H1 (cell line): ENCODE results near the gene ADAMTS13. TPM values are rescaled to one million over a fixed set of nuclear protein-coding genes. Genes with fewer than 3 reads are reported as not detected.

Experiments used
- CTCF ChIA-PET: fragments of 300-600 bp; sonication (Branson Sonifier 250); formaldehyde crosslinking; loops from one replicate; lab custom pipeline; 2021; ENCODE audit not compliant: partially characterized antibody; lab: Charles Lee
- POLR2A ChIA-PET: fragments of 300-600 bp; sonication (Branson Sonifier 250); formaldehyde crosslinking; loops from one replicate; lab custom pipeline; 2021; ENCODE audit warnings: inconsistent platforms; ENCODE audit not compliant: partially characterized antibody; lab: Charles Lee
- DNase-seq, 2 experiments: peaks; one replicate each; pipeline versions ENCODE4 v3.0.0 to v3.0.0-alpha.2; 2010 to 2022; ENCODE audit warnings: low spot score in 2 of 2, low read depth in 1 of 2, mixed read lengths in 1 of 2
- FAIRE-seq: peaks from 2 replicates; lab custom pipeline; 2011; peaks lifted over from hg19 to GRCh38; lab: Jason Lieb, UNC
- H2AFZ ChIP-seq: 2 replicates; pipeline ENCODE4 v1.8.1; 2012; ENCODE audit warnings: low read length, inconsistent platforms
- H2AK5ac ChIP-seq: 2 replicates; pipeline ENCODE4 v1.6.1; 2013; ENCODE audit warnings: low read depth, low read length
- H2BK120ac ChIP-seq: replicated peaks from 2 replicates; pipeline ENCODE3; 2013; ENCODE audit warnings: low read depth, low read length, inconsistent platforms
- H2BK12ac ChIP-seq: 2 replicates; pipeline ENCODE4 v1.6.1; 2013; ENCODE audit warnings: low read depth, low read length
- H2BK15ac ChIP-seq: 2 replicates; pipeline ENCODE4 v1.6.1; 2013; ENCODE audit warnings: low read length
- H2BK20ac ChIP-seq: 2 replicates; pipeline ENCODE4 v1.6.1; 2013; ENCODE audit warnings: low read length
- H2BK5ac ChIP-seq: 2 replicates; pipeline ENCODE4 v1.6.1; 2013; ENCODE audit warnings: low read depth, low read length
- H3K14ac ChIP-seq: 2 replicates; pipeline ENCODE4 v1.6.1; 2013; ENCODE audit warnings: inconsistent platforms; ENCODE audit not compliant: insufficient read length
- H3K18ac ChIP-seq: 2 replicates; pipeline ENCODE4 v1.6.1; 2013; ENCODE audit warnings: low read length; ENCODE audit errors: extremely low read depth
- H3K23ac ChIP-seq: 2 replicates; pipeline ENCODE4 v1.6.1; 2013; ENCODE audit warnings: inconsistent platforms; ENCODE audit not compliant: insufficient read length
- H3K23me2 ChIP-seq: 2 replicates; pipeline ENCODE4 v1.6.1; 2013; ENCODE audit warnings: low read depth, low read length
- H3K27ac ChIP-seq: 2 replicates; pipeline ENCODE4 v1.6.1; 2011; ENCODE audit warnings: low read depth, low read length, inconsistent platforms
- H3K27me3 ChIP-seq, 4 experiments: replicated peaks in 1 of 4; 1 replicate in 1 of 4; 2 replicates in 3 of 4; pipeline versions ENCODE4 v1.6.1 to v1.8.1; 2011 to 2013; ENCODE audit warnings: low read length in 3 of 4, mild to moderate bottlenecking in 3 of 4, inconsistent platforms in 2 of 4, mixed read lengths in 2 of 4, moderate library complexity in 1 of 4; ENCODE audit not compliant: control insufficient read depth in 3 of 4, insufficient read depth in 3 of 4; ENCODE audit errors: extremely low read depth in 1 of 4
- H3K36me3 ChIP-seq, 4 experiments: 2 replicates each; pipeline versions ENCODE4 v1.6.1 to v1.8.1; 2011 to 2013; ENCODE audit warnings: mild to moderate bottlenecking in 4 of 4, low read length in 3 of 4, moderate library complexity in 2 of 4, control low read depth in 1 of 4, inconsistent platforms in 1 of 4; ENCODE audit not compliant: insufficient read depth in 4 of 4, control insufficient read depth in 2 of 4
- H3K4ac ChIP-seq: replicated peaks from 2 replicates; pipeline ENCODE3; 2013; ENCODE audit warnings: low read length, low read depth, mixed read lengths, inconsistent platforms; ENCODE audit not compliant: insufficient read length
- H3K4me1 ChIP-seq, 4 experiments: replicated peaks in 1 of 4; 1 replicate in 1 of 4; 2 replicates in 3 of 4; pipeline versions ENCODE4 v1.6.1 to v1.8.1; 2011 to 2013; ENCODE audit warnings: low read length in 3 of 4, inconsistent platforms in 2 of 4, mixed read lengths in 1 of 4; ENCODE audit not compliant: insufficient read depth in 4 of 4, control insufficient read depth in 3 of 4
- H3K4me2 ChIP-seq, 2 experiments: 2 replicates each; pipeline versions ENCODE4 v1.6.1 to v1.8.1; 2011 to 2013; ENCODE audit warnings: low read depth in 2 of 2, low read length in 2 of 2, control low read depth in 1 of 2, inconsistent platforms in 1 of 2, mild to moderate bottlenecking in 1 of 2; ENCODE audit not compliant: insufficient read depth in 1 of 2
- H3K4me3 ChIP-seq, 4 experiments: fragments of 200-600, 300-600 bp in 1 of 4; sonication (generic), shearing (Covaris generic), sonication (Bioruptor Twin) in 1 of 4; 2 replicates each; pipeline versions ENCODE4 v1.5.1 to v1.8.1; 2011 to 2016; ENCODE audit warnings: low read length in 4 of 4, low read depth in 3 of 4, control low read depth in 2 of 4, inconsistent platforms in 2 of 4, mild to moderate bottlenecking in 2 of 4, mixed read lengths in 1 of 4, moderate library complexity in 1 of 4; ENCODE audit not compliant: insufficient read depth in 2 of 4; ENCODE audit errors: extremely low read depth in 1 of 4
- H3K56ac ChIP-seq: replicated peaks from 2 replicates; pipeline ENCODE3; 2013; ENCODE audit warnings: low read depth, mild to moderate bottlenecking, mixed read lengths, low read length, inconsistent platforms; ENCODE audit not compliant: insufficient read length
- H3K79me1 ChIP-seq: 2 replicates; pipeline ENCODE4 v1.6.1; 2013; ENCODE audit warnings: low read depth, low read length, control low read depth
- H3K79me2 ChIP-seq, 2 experiments: 2 replicates each; pipeline versions ENCODE4 v1.6.1 to v1.8.1; 2012 to 2013; ENCODE audit warnings: low read length in 2 of 2, mild to moderate bottlenecking in 2 of 2, inconsistent platforms in 1 of 2; ENCODE audit not compliant: insufficient read depth in 2 of 2, control insufficient read depth in 1 of 2
- H3K9ac ChIP-seq, 4 experiments: replicated peaks in 1 of 4; 1 replicate in 1 of 4; 2 replicates in 3 of 4; pipeline versions ENCODE4 v1.6.1 to v1.8.1; 2011 to 2013; ENCODE audit warnings: low read depth in 3 of 4, low read length in 3 of 4, control low read depth in 2 of 4, mild to moderate bottlenecking in 2 of 4, moderate library complexity in 2 of 4, inconsistent platforms in 1 of 4; ENCODE audit errors: extremely low read depth in 1 of 4
- H3K9me3 ChIP-seq, 2 experiments: 2 replicates each; pipeline versions ENCODE4 v1.6.1 to v1.8.1; 2012 to 2013; ENCODE audit warnings: mild to moderate bottlenecking in 2 of 2, moderate library complexity in 2 of 2, control low read depth in 1 of 2, inconsistent platforms in 1 of 2, low read depth in 1 of 2, low read length in 1 of 2, mixed read lengths in 1 of 2; ENCODE audit not compliant: insufficient read depth in 2 of 2
- H4K20me1 ChIP-seq, 2 experiments: replicated peaks in 1 of 2; 2 replicates each; pipeline versions ENCODE3 to v1.8.1; 2011 to 2013; ENCODE audit warnings: inconsistent platforms in 2 of 2, low read length in 2 of 2, mild to moderate bottlenecking in 1 of 2; ENCODE audit not compliant: insufficient read depth in 2 of 2, control insufficient read depth in 1 of 2
- H4K5ac ChIP-seq: 2 replicates; pipeline ENCODE4 v1.6.1; 2013; ENCODE audit warnings: low read length, low read depth, mixed read lengths, inconsistent platforms; ENCODE audit not compliant: insufficient read length
- H4K8ac ChIP-seq: 2 replicates; pipeline ENCODE4 v1.8.0; 2013; ENCODE audit warnings: mild to moderate bottlenecking, moderate library complexity, low read length, inconsistent platforms; ENCODE audit not compliant: insufficient read depth; ENCODE audit errors: extremely low read depth
- H4K91ac ChIP-seq: replicated peaks from 2 replicates; pipeline ENCODE3; 2013; ENCODE audit warnings: low read length, mixed read lengths, inconsistent platforms; ENCODE audit not compliant: insufficient read length
- CREB1 ChIP-seq: IDR thresholded peaks from 2 replicates; pipeline ENCODE4 v1.6.1; 2012; ENCODE audit warnings: inconsistent platforms
- E2F6 ChIP-seq: IDR thresholded peaks from 2 replicates; pipeline ENCODE4 v1.6.1; 2012; ENCODE audit warnings: inconsistent platforms
- GABPA ChIP-seq: IDR thresholded peaks from 2 replicates; pipeline ENCODE4 v1.6.1; 2011; ENCODE audit warnings: mild to moderate bottlenecking, low read length, moderate library complexity, borderline replicate concordance; ENCODE audit not compliant: insufficient read depth
- POLR2AphosphoS5 ChIP-seq: IDR thresholded peaks from 2 replicates; pipeline ENCODE4 v1.6.1; 2011; ENCODE audit warnings: low read depth, low read length
- RAD21 ChIP-seq, 2 experiments: IDR thresholded peaks in 1 of 2; conservative IDR thresholded peaks in 1 of 2; 2 replicates each; pipeline ENCODE4 v1.6.1; 2011; ENCODE audit warnings: low read depth in 2 of 2, low read length in 2 of 2, improper control_type of control experiment in 1 of 2, inconsistent platforms in 1 of 2, mild to moderate bottlenecking in 1 of 2, moderate library complexity in 1 of 2
- WGBS, 2 experiments: shearing (Covaris generic) in 1 of 2; methylation state at CpG; one replicate each; pipeline versions ENCODE4 v1.1.6 to v1.1.7; 2013 to 2015; ENCODE audit warnings: low lambda C conversion rate in 2 of 2, mixed read lengths in 2 of 2, inconsistent platforms in 1 of 2, low coverage in 1 of 2, missing lambda C conversion rate in 1 of 2; ENCODE audit not compliant: insufficient replicate concordance in 2 of 2, insufficient coverage in 1 of 2, insufficient read length in 1 of 2; ENCODE audit errors: extremely low coverage in 1 of 2, missing lambda C conversion rate in 1 of 2; 5-methylcytosine and 5-hydroxymethylcytosine counted together
- polyA plus RNA-seq, 7 experiments: library from polyadenylated mRNA; depleted of rRNA in 3 of 7; stranded (reverse) in 5 of 7; unstranded in 2 of 7; fragments of >200 nt in 5 of 7; fragments of 200-250 nt in 2 of 7; gene quantifications; 1 replicate in 5 of 7; 2 replicates in 1 of 7; 4 replicates in 1 of 7; pipeline versions ENCODE4 v1.2.1 to v1.2.3, GENCODE V29; 2011 to 2013; ENCODE audit warnings: missing spikeins in 2 of 7, mixed read lengths in 2 of 7
- total RNA-seq: library from RNA; stranded (reverse); fragmentation: NEBNext Ultra II Directional; extraction: Animal tissue kit (Norgen Biotek cat#: 25700); gene quantifications from 2 replicates; pipeline ENCODE4 v1.2.1, GENCODE V29; 2021
- TF ChIP-seq, protein P1 (sequence below), 3 experiments: IDR thresholded peaks; 1 replicate in 2 of 3; 2 replicates in 1 of 3; pipeline versions ENCODE4 v1.5.1 to v1.6.1; 2011; ENCODE audit warnings: low read length in 3 of 3, mild to moderate bottlenecking in 3 of 3, inconsistent platforms in 2 of 3, low read depth in 1 of 3, moderate library complexity in 1 of 3; ENCODE audit not compliant: insufficient read depth in 1 of 3; ENCODE audit errors: control extremely low read depth in 1 of 3
- TF ChIP-seq, protein P2 (sequence below): IDR thresholded peaks from 2 replicates; pipeline ENCODE4 v1.6.1; 2012; ENCODE audit warnings: inconsistent platforms

ADAMTS13 gene
- total and polyA plus RNA-seq, 2 of the 8 experiments (the other 6 are each of a cell fraction or from before 2014, with no cell fraction given), result 4.4 to 5.8 TPM

DNA sequence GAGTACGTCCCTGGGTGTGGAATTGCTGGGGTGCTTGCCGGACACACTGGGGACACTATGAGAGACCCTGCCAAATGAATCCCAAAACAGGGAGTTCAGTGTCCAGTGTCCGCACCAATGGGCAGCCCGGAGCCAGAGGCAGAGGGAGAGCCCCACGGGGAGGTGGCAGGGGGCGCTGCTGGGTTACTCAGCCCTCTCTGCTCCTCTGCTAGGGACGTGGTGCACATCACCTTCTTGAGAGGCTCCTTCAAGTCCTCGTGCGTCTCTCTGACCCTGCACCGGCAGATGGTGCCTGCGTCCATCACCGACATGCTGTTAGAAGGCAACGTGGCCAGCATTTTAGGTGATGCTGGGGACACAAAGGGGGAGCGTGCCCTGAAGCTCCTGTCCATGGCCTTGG is 25.2 kb upstream of the ADAMTS13 start:
- Histone ChIP-seq H3K27me3 (no peaks in the 10 kb centered on the region; a peak in 3 of 7 replicates), H3K27ac (no peak overlapping the region), H3K18ac (no peak overlapping the region), H3K79me1 (no peaks in the 10 kb centered on the region), H4K8ac (no peak overlapping the region), H3K4ac (no peak overlapping the region), H2BK20ac (no peak overlapping the region), H4K5ac (no peak overlapping the region), H2BK15ac (no peak overlapping the region), H3K9me3 (no peaks in the 10 kb centered on the region), H2BK5ac (no peak overlapping the region), H4K20me1 (peaks cover 0 to 7% of the 10 kb centered on the region in 2 experiments), H3K56ac (no peak overlapping the region), H2BK12ac (0 out of 2 replicates have a peak overlapping the region, but pooled peaks have one; percentile 1), H3K4me3 (no peak overlapping the region), H4K91ac (no peak overlapping the region)
- FAIRE-seq, result no peak
- WGBS, 2 experiments, result 55% methylated on average over 14 of the region's 14 CpGs; no CpG with 5 or more reads in 1 of the 2 experiments
- TF ChIP-seq, protein P1, sequence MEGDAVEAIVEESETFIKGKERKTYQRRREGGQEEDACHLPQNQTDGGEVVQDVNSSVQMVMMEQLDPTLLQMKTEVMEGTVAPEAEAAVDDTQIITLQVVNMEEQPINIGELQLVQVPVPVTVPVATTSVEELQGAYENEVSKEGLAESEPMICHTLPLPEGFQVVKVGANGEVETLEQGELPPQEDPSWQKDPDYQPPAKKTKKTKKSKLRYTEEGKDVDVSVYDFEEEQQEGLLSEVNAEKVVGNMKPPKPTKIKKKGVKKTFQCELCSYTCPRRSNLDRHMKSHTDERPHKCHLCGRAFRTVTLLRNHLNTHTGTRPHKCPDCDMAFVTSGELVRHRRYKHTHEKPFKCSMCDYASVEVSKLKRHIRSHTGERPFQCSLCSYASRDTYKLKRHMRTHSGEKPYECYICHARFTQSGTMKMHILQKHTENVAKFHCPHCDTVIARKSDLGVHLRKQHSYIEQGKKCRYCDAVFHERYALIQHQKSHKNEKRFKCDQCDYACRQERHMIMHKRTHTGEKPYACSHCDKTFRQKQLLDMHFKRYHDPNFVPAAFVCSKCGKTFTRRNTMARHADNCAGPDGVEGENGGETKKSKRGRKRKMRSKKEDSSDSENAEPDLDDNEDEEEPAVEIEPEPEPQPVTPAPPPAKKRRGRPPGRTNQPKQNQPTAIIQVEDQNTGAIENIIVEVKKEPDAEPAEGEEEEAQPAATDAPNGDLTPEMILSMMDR (IDR thresholded peaks at IDR 0.05; ENCODE audit: control extremely low read depth in 1 of 3, insufficient read depth in 1 of 3, low read depth in 1 of 3, low read length in 3 of 3), result peak in 2 of 3 experiments; percentile 76 to 87; a peak in 3 of 4 replicates
- TF ChIP-seq E2F6, result 0 out of 2 replicates have a peak, but pooled peaks have one; percentile 23
- TF ChIP-seq, protein P2, sequence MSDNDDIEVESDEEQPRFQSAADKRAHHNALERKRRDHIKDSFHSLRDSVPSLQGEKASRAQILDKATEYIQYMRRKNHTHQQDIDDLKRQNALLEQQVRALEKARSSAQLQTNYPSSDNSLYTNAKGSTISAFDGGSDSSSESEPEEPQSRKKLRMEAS, result peak; percentile 47; the same call in 1 of the 2 replicates
- TF ChIP-seq POLR2AphosphoS5, result no peak
- peak; percentile 34; the same call in 1 of the 2 replicates for TF ChIP-seq GABPA
- no peak for TF ChIP-seq CREB1
- peak; percentile 53 to 58 for TF ChIP-seq RAD21 (IDR thresholded peaks at IDR 0.05 in 1 of 2, conservative IDR thresholded peaks at IDR 0.05 in 1 of 2; ENCODE audit: low read depth in 2 of 2, low read length in 2 of 2)
- TF ChIP-seq, all 59 proteins: peak for 5
- H2AFZ ChIP-seq, result no peak overlapping the region
- no peak overlapping the region for H3K23ac ChIP-seq
- H3K9ac ChIP-seq, result no peak overlapping the region
- H3K14ac ChIP-seq, result no peak overlapping the region
- no peak overlapping the region for H2AK5ac ChIP-seq
- H3K36me3 ChIP-seq, result no peaks in the 10 kb centered on the region
- POLR2A ChIA-PET, result interaction anchor here (1.0 to 2.5 kb wide), 7 partner anchors 8 to 205 kb away, joined by 3 to 13 read pairs (median 5); partner anchors contain the start of genes MED22, REXO4, RPL7A and SURF1
- H3K4me1 ChIP-seq, result no peaks in the 10 kb centered on the region
- peak in 1 of 2 experiments; percentile 81 for DNase-seq
- CTCF ChIA-PET, result interaction anchor here (0.7 to 5.7 kb wide), 17 partner anchors 8 to 178 kb away, joined by 3 to 52 read pairs (median 7); partner anchors contain the start of genes ADAMTS13 and STKLD1
- H2BK120ac ChIP-seq, result no peak overlapping the region
- peaks cover 12% of the 10 kb centered on the region; the same call in 1 of the 2 replicates for H3K23me2 ChIP-seq
- H3K4me2 ChIP-seq, result no peak overlapping the region; a peak in 1 of 4 replicates
- H3K79me2 ChIP-seq, result no peaks in the 10 kb centered on the region
